Transverse colon (tissue), 4 donors: ENCODE results near the gene NPY1R.

Experiments
- EP300 ChIP-seq: sonication (generic); formaldehyde crosslinking; IDR thresholded peaks from one replicate; pipeline ENCODE4 v1.6.1; 2017; ENCODE audit warnings: antibody characterized with exemption, low read depth
- POLR2A ChIP-seq: fragments of 450-650 bp; IDR thresholded peaks from one replicate; pipeline ENCODE4 v1.6.1; 2016; ENCODE audit warnings: antibody characterized with exemption, mild to moderate bottlenecking, moderate library complexity
- POLR2AphosphoS5 ChIP-seq, 3 donors: sonication (generic); formaldehyde crosslinking; IDR thresholded peaks; one replicate each; pipeline ENCODE4 v1.6.1; 2016; ENCODE audit warnings: antibody characterized with exemption in 3 of 3
- TF ChIP-seq, protein P1 (sequence below), 5 experiments: fragments of 200-600 bp in 3 of 5; fragments of 450-650 bp in 2 of 5; sonication (generic) in 3 of 5; IDR thresholded peaks; 1 replicate in 2 of 5; 2 replicates in 3 of 5; pipeline ENCODE4 v1.5.1; 2016 to 2017; ENCODE audit warnings: antibody characterized with exemption in 5 of 5, inconsistent platforms in 3 of 5, mild to moderate bottlenecking in 2 of 5, moderate library complexity in 1 of 5

DNA sequence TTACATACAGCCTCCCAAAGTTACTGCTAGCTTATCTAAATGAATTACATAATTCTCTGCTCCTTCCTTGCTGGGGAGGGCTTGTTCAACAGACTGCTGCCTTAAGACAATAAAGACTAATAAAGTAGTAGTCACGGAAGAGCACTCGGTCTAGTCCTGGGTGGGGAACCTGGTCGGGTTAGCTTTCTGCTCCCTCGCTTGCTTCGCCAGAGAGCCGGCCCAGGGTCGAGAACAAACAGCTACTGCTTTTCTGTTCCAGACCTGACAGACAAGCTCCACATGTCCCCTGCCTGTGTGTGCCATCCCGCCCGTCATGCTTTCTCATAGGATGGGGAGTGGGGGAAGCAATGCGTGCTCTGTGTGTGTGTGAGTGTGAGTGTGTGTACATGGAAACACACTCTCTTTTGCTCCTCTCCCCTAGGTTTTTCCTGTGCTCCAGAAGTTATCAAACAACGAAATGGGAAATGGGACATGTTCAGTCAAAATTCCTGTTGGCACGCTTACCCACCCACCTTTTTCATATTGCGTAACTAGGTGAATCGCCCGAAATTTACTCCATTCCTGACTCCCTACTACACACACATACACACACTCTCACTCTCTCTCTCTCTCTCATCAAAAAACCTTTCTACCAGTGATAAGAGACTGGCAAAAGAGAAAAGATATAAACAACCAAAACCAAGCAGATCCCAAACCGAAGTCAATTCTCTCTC, 1.3 kb downstream of the NPY1R start:
- TF ChIP-seq EP300 (no peak), POLR2A (no peak), POLR2AphosphoS5 (IDR thresholded peaks at IDR 0.05) (no peak)
- TF ChIP-seq, protein P1, sequence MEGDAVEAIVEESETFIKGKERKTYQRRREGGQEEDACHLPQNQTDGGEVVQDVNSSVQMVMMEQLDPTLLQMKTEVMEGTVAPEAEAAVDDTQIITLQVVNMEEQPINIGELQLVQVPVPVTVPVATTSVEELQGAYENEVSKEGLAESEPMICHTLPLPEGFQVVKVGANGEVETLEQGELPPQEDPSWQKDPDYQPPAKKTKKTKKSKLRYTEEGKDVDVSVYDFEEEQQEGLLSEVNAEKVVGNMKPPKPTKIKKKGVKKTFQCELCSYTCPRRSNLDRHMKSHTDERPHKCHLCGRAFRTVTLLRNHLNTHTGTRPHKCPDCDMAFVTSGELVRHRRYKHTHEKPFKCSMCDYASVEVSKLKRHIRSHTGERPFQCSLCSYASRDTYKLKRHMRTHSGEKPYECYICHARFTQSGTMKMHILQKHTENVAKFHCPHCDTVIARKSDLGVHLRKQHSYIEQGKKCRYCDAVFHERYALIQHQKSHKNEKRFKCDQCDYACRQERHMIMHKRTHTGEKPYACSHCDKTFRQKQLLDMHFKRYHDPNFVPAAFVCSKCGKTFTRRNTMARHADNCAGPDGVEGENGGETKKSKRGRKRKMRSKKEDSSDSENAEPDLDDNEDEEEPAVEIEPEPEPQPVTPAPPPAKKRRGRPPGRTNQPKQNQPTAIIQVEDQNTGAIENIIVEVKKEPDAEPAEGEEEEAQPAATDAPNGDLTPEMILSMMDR (IDR thresholded peaks at IDR 0.05) = no peak
